Activated naive CD4-positive, alpha-beta T cell treated with anti-CD3 and anti-CD28 coated beads for 36 hours (primary cell): Measurements from ENCODE around the gene MLKL. TPM values are rescaled to one million over a fixed set of nuclear protein-coding genes. Genes with fewer than 3 reads are reported as not detected.
"Not testable (repeated sequence)": the region's sequence is repeated elsewhere in the genome, so short reads cannot be mapped to it uniquely, and the experiment has no call there.

ENCODE experiments used
- CTCF ChIA-PET: fragments of 350-600 bp; sonication (Branson Sonifier 250); formaldehyde crosslinking; loops from one replicate; lab custom pipeline; 2021; ENCODE audit warnings: antibody characterized with exemption; lab: Charles Lee
- DNase-seq: peaks from one replicate; pipeline ENCODE4 v3.0.0-alpha.2; 2020
- H3K27ac Mint-ChIP-seq: one replicate; pipeline ENCODE4 v1.8.0; 2021; ENCODE audit warnings: mild to moderate bottlenecking, mixed read lengths
- H3K27me3 Mint-ChIP-seq: one replicate; pipeline ENCODE4 v1.8.0; 2021; ENCODE audit warnings: low read depth, mixed read lengths
- H3K36me3 Mint-ChIP-seq: one replicate; pipeline ENCODE4 v1.8.0; 2021; ENCODE audit warnings: low read depth, mixed read lengths
- H3K4me1 Mint-ChIP-seq: one replicate; pipeline ENCODE4 v1.8.0; 2021; ENCODE audit warnings: low read depth, mixed read lengths
- H3K4me3 Mint-ChIP-seq: one replicate; pipeline ENCODE4 v1.8.0; 2021; ENCODE audit warnings: mild to moderate bottlenecking, moderate library complexity, mixed read lengths
- H3K9me3 Mint-ChIP-seq: one replicate; pipeline ENCODE4 v1.8.0; 2021; ENCODE audit warnings: mixed read lengths
- intact Hi-C: fragments of 100-400 bp; cut with micrococcal nuclease; formaldehyde crosslinking; loops from one replicate; pipeline ENCODE4 v1.15.1; 2023
- total RNA-seq, 2 experiments: library from RNA; stranded (reverse); gene quantifications; one replicate each; pipeline ENCODE4 v1.2.3, GENCODE V29; 2021

MLKL gene
- total RNA-seq, 2 experiments from 2014 or later = 10.7 to 12.0 TPM

- Mint-ChIP-seq H3K4me1 (peaks cover 15% of the 10 kb centered on the region), H3K27ac (no peak overlapping the region), H3K36me3 (peaks cover 43% of the 10 kb centered on the region), H3K9me3 (no peaks in the 10 kb centered on the region), H3K27me3 (no peaks in the 10 kb centered on the region), H3K4me3 (no peak overlapping the region)
- CTCF ChIA-PET = interaction anchor here (1.1 kb wide), 1 partner anchor 8 kb away, joined by 3 read pairs; no protein-coding TSS in a partner anchor
- intact Hi-C loops = no loop called here
- DNase-seq = no peak
Measured at GRCh38 chr16:74691093-74691855, 9.4 kb downstream of the MLKL start.

GRCh38 chr16:74682556-74682955 lies 18.1 kb downstream of the MLKL start:
- Mint-ChIP-seq H3K27ac (no peak overlapping the region), H3K36me3 (peaks cover 20% of the 10 kb centered on the region), H3K9me3 (no peaks in the 10 kb centered on the region), H3K4me3 (no peak overlapping the region), H3K4me1 (peaks cover 2% of the 10 kb centered on the region), H3K27me3 (no peaks in the 10 kb centered on the region)
- CTCF ChIA-PET = interaction anchor here (0.6 kb wide), 1 partner anchor 239 kb away, joined by 5 read pairs; no protein-coding TSS in a partner anchor
- no peak for DNase-seq
- intact Hi-C loops = no loop called here

- CTCF ChIA-PET = no interaction called here
- Mint-ChIP-seq H3K4me3 (no peak overlapping the region), H3K36me3 (peaks cover 16% of the 10 kb centered on the region), H3K27ac (no peak overlapping the region), H3K27me3 (no peaks in the 10 kb centered on the region), H3K9me3 (no peaks in the 10 kb centered on the region), H3K4me1 (no peaks in the 10 kb centered on the region)
- DNase-seq = no peak
- intact Hi-C loops = no loop called here
Measured at GRCh38 chr16:74680681-74681080, 20.0 kb downstream of the MLKL start.

DNA sequence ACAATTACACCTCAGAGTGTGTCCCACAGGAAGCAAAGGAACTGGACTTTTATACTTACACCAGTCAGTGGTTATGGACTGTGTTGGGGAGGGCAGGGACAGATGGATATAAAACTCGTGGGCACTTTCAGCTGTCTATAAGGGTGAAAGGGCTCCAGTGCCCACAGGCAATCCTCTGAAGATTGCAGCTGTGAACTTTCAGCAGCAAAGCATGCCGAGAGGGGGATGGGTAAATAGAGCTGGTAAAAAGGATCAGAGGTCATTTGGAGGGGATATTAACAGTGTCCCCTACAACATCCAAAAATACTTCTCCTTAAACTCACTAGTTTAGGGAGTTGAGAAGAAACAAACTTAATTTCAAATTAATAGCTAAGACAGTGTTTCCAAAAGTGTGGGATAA lies 20.7 kb downstream of the MLKL start:
- Mint-ChIP-seq H3K9me3 (no peaks in the 10 kb centered on the region), H3K36me3 (peaks cover 14% of the 10 kb centered on the region), H3K4me3 (no peak overlapping the region), H3K27me3 (no peaks in the 10 kb centered on the region), H3K27ac (no peak overlapping the region), H3K4me1 (no peaks in the 10 kb centered on the region)
- no peak for DNase-seq
- intact Hi-C loops = no loop called here
- CTCF ChIA-PET = no interaction called here

DNA sequence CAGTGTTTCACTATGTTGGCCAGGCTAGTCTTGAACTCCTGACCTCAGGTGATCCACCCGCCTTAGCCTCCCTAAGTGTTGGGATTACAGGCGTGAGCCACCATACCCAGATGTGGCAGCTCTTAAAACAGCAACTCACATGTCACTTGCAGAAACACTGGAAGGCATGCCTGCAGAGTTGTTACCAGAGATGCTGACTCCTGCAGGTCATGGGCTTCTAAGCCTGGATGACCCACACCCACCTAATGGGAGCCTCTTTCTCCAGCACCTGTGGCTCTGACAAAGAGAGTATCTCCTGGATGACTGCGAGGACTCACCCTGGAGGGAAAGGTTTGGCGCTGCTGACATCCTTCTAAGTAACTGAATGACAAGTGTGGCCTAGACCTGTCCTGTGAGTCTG lies 22.8 kb downstream of the MLKL start:
- Mint-ChIP-seq H3K27me3 (no peaks in the 10 kb centered on the region), H3K27ac (no peak overlapping the region), H3K4me3 (no peak overlapping the region), H3K4me1 (no peaks in the 10 kb centered on the region), H3K36me3 (peaks cover 10% of the 10 kb centered on the region), H3K9me3 (no peaks in the 10 kb centered on the region)
- no peak for DNase-seq
- intact Hi-C loops = no loop called here
- CTCF ChIA-PET = interaction anchor here (0.7 kb wide), 1 partner anchor 46 kb away, joined by 3 read pairs; no protein-coding TSS in a partner anchor

GRCh38 chr16:74673876-74674275 lies 26.8 kb downstream of the MLKL start:
- DNase-seq = no peak
- H3K4me1 Mint-ChIP-seq = no peaks in the 10 kb centered on the region
- intact Hi-C loops = no loop called here
- no peaks in the 10 kb centered on the region for H3K9me3 Mint-ChIP-seq
- no peaks in the 10 kb centered on the region for H3K27me3 Mint-ChIP-seq
- no peak overlapping the region for H3K4me3 Mint-ChIP-seq
- no peak overlapping the region for H3K27ac Mint-ChIP-seq
- H3K36me3 Mint-ChIP-seq = peaks cover 16% of the 10 kb centered on the region
- CTCF ChIA-PET = interaction anchor here (0.7 kb wide), 1 partner anchor 16 kb away, joined by 4 read pairs; no protein-coding TSS in a partner anchor

DNA sequence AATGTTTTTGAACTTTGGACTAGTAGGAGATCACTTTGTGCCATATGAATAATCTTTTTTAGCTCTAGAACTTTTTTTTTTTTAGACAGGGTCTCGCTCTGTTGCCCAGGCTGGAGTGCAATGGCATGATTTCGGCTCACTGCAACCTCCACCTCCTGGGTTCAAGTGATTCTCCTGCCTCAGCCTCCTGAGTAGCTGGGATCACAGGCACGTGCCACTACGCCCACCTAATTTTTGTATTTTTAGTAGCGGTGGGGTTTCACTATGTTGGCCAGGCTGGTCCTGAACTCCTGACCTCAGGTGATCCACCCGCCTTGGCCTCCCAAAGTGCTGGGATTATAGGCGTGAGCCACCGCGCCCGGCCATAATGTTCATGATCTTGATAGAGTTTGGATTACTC lies 31.8 kb downstream of the MLKL start:
- H3K4me3 Mint-ChIP-seq, intact Hi-C loops, H3K27me3 Mint-ChIP-seq, H3K27ac Mint-ChIP-seq, H3K9me3 Mint-ChIP-seq, DNase-seq: not testable (repeated sequence)
- H3K36me3 Mint-ChIP-seq = peaks cover 27% of the 10 kb centered on the region
- peaks cover 18% of the 10 kb centered on the region for H3K4me1 Mint-ChIP-seq
- CTCF ChIA-PET = interaction anchor here (2.2 kb wide), 1 partner anchor 58 kb away, joined by 7 read pairs; no protein-coding TSS in a partner anchor

GRCh38 chr16:74667255-74667700 lies 33.4 kb downstream of the MLKL start:
- intact Hi-C loops = loop anchor here (1.0 to 2.0 kb wide), 3 partner anchors 34 to 482 kb away; partner anchors contain the start of gene ZFP1
- H3K4me1 Mint-ChIP-seq = peaks cover 34% of the 10 kb centered on the region
- H3K36me3 Mint-ChIP-seq = peaks cover 36% of the 10 kb centered on the region
- CTCF ChIA-PET = interaction anchor here (0.7 to 2.2 kb wide), 4 partner anchors 11 to 60 kb away, joined by 3 to 9 read pairs (median 6); no protein-coding TSS in a partner anchor
- peak; percentile 49 for DNase-seq
- H3K9me3 Mint-ChIP-seq = no peaks in the 10 kb centered on the region
- H3K27ac Mint-ChIP-seq = peak overlapping the region; percentile 88
- no peaks in the 10 kb centered on the region for H3K27me3 Mint-ChIP-seq
- H3K4me3 Mint-ChIP-seq = peak overlapping the region; percentile 89

DNA sequence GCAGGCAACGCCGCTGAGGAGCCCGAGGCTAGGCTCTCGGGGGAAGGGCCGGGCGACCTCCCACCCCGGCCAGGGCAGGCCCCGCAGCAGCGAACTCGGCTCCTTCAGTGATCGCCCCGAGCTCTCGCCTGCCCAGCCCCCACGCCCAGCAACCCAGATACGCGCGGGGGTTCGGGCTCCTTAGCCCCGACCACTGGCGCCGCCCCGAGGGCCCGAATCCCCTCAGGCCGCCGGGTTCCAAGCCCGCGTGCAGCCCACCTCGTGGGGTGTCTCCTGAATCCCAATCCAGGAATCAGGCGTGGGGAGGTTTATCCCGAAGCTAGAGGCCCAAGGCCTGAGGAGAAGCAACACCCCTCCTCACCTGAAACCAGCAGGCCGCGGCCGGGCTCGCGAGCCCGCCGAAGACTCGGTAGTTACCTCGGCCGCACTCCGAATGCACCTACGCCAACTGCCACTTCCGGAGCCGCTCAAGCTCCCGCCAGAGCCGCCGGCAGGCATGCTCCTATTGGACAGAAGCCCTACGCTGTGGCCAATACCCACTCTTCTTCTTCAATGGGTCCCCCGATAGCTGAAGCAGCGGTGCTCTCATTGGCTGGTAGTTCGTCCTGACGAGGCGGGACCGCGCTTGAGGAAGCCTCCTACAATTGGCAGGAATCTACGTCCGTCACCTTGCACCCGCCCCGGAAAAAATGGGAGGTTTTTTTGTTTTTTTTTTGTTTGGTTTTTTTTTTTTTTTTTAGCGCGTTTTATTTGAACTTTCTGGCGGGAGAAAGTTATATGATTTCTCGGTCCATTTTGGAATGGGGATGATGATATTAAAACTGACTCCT lies 34.0 kb downstream of the MLKL start, which contains the start of gene RFWD3:
TSS of gene RFWD3 (minus strand) at position 453 of the 830 bp plus-strand sequence. CDS start 5,428 bp downstream, outside the sequence.
- H3K36me3 Mint-ChIP-seq = peaks cover 32% of the 10 kb centered on the region
- peaks cover 39% of the 10 kb centered on the region for H3K4me1 Mint-ChIP-seq

GRCh38 chr16:74666010-74666421 lies 34.6 kb downstream of the MLKL start:
- intact Hi-C loops = loop anchor here (1.0 to 2.0 kb wide), 3 partner anchors 59 to 483 kb away; partner anchors contain the start of genes GLG1, PSMD7 and ZFP1

More for the DNA sequence above, 34.0 kb downstream of the MLKL start, which contains the start of gene RFWD3:
- Mint-ChIP-seq H3K9me3 (no peaks in the 10 kb centered on the region), H3K27ac (peak within 1 kb of the TSS; percentile 88), H3K27me3 (no peaks in the 10 kb centered on the region), H3K4me3 (peak within 1 kb of the TSS; percentile 89)
- intact Hi-C loops = loop anchor here (1.0 to 2.0 kb wide), 5 partner anchors 35 to 482 kb away; partner anchors contain the start of genes GLG1, PSMD7 and ZFP1
- CTCF ChIA-PET = interaction anchor here (0.7 to 2.2 kb wide), 5 partner anchors 11 to 196 kb away, joined by 3 to 9 read pairs (median 5); no protein-coding TSS in a partner anchor
- peak; percentile 98 for DNase-seq

GRCh38 chr16:74661064-74661463 lies 39.6 kb downstream of the MLKL start:
- CTCF ChIA-PET = no interaction called here
- Mint-ChIP-seq H3K27me3 (no peaks in the 10 kb centered on the region), H3K27ac (no peak overlapping the region), H3K4me1 (peaks cover 82% of the 10 kb centered on the region), H3K9me3 (no peaks in the 10 kb centered on the region), H3K4me3 (no peak overlapping the region), H3K36me3 (peaks cover 72% of the 10 kb centered on the region)
- intact Hi-C loops = no loop called here
- no peak for DNase-seq

More at GRCh38 chr16:74666010-74666421, 34.6 kb downstream of the MLKL start:
- H3K27ac Mint-ChIP-seq = peak overlapping the region; percentile 63
- CTCF ChIA-PET = interaction anchor here (1.2 to 1.7 kb wide), 2 partner anchors 14 to 196 kb away, joined by 3 to 5 read pairs; no protein-coding TSS in a partner anchor
- DNase-seq = no peak
- H3K4me3 Mint-ChIP-seq = peak overlapping the region; percentile 89
- H3K4me1 Mint-ChIP-seq = peaks cover 44% of the 10 kb centered on the region
- H3K36me3 Mint-ChIP-seq = peaks cover 33% of the 10 kb centered on the region
- H3K27me3 Mint-ChIP-seq = no peaks in the 10 kb centered on the region
- H3K9me3 Mint-ChIP-seq = no peaks in the 10 kb centered on the region
